ENCODE measurements around the gene ALDOA. TPM values are rescaled to one million over a fixed set of nuclear protein-coding genes. Genes with fewer than 3 reads are reported as not detected.
A peak's percentile ranks its signal among the peaks of the same experiment; 100 is the strongest.

Gene ALDOA
- total and polyA plus RNA-seq, 9 of the 15 experiments (the other 6 are each of a cell fraction or from before 2014, with no cell fraction given), result 311 to 2,224 (median 1,293) TPM

GRCh38 chr16:30065102-30065942 lies at the start of gene ALDOA (continued):
- TF ChIP-seq, protein P1, sequence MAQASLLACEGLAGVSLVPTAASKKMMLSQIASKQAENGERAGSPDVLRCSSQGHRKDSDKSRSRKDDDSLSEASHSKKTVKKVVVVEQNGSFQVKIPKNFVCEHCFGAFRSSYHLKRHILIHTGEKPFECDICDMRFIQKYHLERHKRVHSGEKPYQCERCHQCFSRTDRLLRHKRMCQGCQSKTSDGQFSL (CRISPR knock-in tag; IDR thresholded peaks at IDR 0.05), result no peak
- TF ChIP-seq, protein P1 (tag; IDR thresholded peaks at IDR 0.05), result no peak
- TF ChIP-seq RBM25 (IDR thresholded peaks at IDR 0.05; ENCODE audit: low read depth, low read length, severe bottlenecking) (peak; percentile 47), ZNF239 (CRISPR knock-in tag; IDR thresholded peaks at IDR 0.05) (peak; percentile 46; the same call in 1 of the 2 replicates), DACH1 (IDR thresholded peaks at IDR 0.05; ENCODE audit: partially characterized antibody) (peak; percentile 7), GTF2F1 (IDR thresholded peaks at IDR 0.05; ENCODE audit: low read depth, low read length) (peak; percentile 93), ARID1B (IDR thresholded peaks at IDR 0.05) (peak; percentile 65), ZNF589 (CRISPR knock-in tag; IDR thresholded peaks at IDR 0.05; ENCODE audit: low read depth) (no peak; the same call in 1 of the 2 replicates)
- TF ChIP-seq, protein P2, sequence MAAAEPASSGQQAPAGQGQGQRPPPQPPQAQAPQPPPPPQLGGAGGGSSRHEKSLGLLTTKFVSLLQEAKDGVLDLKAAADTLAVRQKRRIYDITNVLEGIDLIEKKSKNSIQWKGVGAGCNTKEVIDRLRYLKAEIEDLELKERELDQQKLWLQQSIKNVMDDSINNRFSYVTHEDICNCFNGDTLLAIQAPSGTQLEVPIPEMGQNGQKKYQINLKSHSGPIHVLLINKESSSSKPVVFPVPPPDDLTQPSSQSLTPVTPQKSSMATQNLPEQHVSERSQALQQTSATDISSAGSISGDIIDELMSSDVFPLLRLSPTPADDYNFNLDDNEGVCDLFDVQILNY (CRISPR knock-in tag; IDR thresholded peaks at IDR 0.05), result peak; percentile 79; the same call in 1 of the 2 replicates

All from K562 (cell line).